Middle frontal gyrus (tissue), 1 donor: Measurements from ENCODE around the gene KIAA0753.

Source experiments
- DNase-seq: peaks from one replicate; pipeline ENCODE4 v3.0.0-alpha.2; 2015; ENCODE audit warnings: low spot score; ENCODE audit errors: extremely low spot score

The KIAA0753 gene

DNA sequence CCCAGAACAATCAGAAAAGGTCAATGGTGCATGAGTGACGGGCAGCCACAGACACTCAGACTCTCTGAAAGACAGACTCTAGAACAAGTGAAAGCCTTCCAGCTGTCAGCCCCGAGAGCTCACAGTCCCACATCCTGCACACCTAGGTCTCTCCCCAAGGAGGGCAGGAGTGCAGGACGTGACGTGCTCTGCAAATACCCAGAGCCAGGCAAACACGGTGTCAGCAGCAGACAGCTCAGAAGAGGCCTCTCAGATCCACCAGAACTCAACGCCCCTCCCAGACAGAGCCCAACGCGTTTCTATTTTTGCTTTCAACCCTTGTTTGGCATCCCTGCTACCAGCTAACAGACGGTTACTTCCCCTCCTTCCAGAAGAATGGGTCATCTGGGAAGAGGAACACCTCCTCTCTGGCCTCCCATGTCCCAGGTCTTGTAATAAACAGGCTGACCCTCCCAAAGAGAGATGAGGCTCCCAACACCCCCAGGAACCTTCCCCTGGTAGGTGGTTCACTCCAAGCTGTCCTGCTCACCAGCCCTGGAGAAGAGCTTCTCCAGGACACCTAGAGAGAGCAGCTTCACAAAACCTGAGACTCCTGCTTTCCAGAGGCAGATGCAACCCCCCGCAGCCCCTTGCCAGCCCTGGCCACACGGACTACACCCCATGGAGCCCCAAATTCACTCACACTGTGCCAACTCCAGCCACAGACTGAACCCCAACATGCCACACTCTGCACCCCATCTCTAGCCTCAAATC lies 91.8 kb downstream of the KIAA0753 start:
- DNase-seq, result peak; percentile 30

DNA sequence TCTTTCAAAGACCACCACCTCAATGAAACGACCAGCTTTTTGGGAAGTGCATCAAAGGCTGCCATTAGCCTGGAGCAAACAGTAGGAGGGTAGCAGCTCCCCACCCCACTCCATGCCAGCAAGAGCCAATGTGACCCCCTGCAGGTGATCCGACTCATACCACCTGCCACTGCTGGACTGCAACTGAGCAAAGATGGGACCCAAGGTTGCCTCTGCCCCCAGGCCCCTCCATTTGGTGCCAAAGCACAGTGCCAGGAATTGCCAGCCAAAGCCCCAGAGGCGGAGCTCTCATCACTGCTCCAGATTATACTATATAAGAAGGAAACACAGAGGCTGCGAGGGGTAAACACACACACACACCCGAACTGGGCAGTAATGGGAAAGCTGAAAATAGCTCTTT lies 92.5 kb downstream of the KIAA0753 start:
- DNase-seq, result no peak

DNA sequence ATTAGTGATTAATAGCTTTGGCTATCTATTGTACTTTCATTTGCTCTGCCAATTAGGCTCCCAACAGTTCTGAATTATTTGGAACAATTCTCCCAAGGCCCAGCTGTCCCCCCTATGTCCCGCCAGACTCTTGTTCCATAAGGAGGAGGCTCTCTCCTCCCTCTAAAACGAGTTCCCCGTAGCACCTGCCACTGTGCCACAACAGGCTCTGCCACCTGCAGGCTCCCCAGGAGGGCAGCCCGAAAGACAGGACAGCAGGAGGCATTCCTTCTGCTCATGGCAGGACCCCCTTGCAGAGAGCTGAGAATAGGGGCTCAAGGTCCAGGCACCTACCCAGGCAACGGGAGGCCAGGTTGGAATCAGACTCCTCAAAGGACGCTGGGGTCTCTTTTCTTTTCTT lies 93.2 kb downstream of the KIAA0753 start:
- no peak for DNase-seq

DNA sequence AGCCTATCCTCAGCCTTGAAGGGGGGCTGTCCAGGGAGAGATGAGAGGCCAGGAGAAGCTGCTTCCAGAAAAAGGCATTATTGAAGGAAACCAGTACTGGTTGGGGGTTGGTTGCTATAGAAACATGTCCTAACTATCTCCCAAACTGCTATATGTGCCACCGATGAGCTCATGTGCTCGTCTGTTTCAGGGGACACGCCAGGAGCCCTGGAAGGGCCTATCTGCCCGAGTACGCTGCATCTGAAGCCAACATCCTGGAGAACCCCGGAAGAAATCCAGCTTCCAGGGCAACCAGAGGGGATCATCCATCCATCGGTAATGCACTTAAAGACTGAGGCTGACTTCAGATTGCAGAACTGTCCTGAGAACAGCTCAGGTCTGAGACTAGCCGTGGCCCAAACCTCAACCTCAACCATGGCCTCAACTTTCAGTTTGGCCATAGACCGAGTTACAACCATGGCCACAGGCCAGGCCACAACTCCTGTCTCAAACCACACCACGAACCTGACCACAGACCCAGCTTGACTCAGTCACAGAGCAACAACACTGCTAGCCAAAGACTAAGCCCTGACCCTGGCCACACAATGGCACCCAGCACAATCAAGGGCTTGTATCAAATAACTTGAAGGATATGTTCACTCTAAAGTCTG lies 94.3 kb downstream of the KIAA0753 start:
- DNase-seq, result no peak

DNA sequence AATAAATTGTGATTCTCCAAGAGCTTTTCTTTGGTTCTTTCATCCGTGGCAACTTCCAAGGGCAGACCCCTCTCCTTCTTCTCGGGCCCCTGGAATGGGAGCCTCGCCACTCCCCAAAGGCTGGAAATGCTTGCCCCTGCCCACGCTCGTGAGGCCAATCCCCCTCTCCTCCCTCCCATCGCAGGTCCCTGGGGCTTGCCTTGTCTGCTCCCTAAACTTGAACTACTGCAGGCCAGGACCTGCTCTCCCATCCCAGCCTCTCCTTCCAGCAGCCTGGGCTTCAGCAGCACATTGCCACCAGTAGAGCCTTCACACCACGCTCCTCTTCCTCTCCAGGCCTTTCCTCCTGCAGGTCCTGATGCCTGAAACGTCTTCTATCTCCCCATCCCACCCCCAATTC lies 95.2 kb downstream of the KIAA0753 start:
- no peak for DNase-seq

DNA sequence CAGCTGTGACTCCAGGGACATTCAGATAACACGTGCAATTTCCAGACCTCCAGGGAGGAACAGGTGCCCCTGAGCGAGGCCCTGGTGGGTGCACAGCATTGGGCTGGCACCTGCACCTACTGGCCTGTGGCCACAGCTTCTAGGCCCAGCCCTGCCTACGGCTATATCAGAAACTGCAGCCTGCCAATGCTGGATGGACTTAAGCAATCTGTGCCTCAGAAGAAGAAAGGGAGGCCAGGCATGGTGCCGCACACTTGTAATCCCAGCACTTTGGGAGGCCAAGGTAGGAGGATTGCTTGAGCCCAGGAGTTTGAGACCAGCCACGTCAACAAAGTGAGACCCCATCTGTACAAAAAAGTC lies 96.5 kb downstream of the KIAA0753 start:
- no peak for DNase-seq

DNA sequence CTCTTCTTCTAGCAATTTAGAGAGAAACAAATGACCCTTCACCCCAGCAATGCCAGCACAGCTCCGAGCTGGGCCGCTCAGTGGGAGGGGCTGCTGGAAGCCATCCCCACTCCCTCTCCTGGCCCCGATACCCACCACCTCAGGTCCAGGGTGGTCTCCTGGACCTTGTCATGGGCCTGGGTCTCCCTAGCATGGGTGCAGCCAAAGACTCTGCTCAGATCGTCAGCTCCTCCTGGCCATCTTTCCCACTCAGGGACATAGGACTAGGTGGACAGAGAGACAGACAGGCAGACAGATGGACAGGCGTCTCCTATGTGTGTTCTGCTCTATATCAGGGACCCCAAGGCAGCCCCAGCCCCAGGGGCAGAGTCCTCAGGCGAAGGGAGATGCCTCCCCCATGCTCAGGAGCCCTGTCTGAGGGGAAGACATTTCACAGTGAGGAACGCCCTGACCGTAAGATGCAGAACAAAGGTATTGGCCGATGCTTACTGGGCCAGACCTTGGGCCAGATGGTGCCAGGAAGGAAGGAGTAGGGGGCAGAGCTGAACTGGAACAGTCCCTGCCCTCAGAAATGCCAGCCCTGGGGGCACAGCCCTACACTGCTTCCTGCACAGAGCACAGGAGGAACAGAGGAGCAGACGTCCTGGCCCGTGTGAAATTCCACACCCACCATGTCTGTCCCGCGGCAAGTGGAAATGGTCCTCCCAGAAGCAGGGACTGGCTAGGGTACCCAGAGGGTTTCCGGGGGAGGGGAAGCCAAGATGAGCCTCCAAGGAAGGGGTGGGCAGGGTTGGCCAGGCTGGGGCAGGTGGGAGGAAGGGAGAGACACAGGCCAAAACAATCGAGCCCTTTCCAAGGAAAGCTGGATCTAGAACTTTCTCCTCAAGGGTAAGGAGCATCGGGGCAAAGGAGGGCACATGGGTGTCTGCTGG lies 97.2 kb downstream of the KIAA0753 start:
- DNase-seq, result no peak

DNA sequence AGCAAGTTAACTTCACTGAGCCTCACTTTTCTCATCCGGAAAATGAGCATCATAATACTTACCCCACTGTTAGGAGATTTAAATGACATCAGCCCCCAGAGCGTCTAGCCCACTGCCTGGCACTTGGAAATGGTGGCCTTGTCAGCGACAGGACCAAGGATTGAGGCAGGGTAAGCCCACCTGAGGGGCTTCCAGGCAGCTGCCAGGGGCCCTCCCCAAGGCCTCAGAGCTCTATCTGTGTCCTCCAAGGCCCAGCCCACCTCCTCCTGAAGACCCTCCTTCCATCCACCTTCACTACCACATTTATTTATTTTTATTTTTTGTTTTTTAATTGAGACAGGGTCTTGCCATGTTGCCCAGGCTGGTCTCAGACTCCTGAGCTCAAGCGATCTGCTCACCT lies 97.9 kb downstream of the KIAA0753 start:
- no peak for DNase-seq

DNA sequence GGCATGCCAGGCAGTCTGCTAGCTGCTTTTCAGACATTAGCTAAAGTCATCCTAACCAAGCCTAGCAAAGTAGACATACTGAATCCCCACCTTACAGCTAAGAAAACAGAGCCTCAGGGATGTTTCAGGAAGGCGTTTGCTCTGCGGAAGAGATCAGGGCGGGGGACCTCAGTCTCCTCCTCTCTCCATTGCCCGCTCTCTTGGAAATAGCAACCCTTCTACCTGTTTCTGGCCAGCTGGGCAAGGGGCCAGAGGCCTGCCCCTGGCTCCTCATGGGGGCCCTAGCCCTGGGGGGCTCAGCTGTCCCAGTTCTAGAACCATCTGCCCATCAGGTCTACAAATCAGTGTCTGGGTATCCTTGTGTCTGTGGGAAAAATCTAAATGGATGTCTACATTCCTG lies 98.6 kb downstream of the KIAA0753 start:
- DNase-seq, result no peak

DNA sequence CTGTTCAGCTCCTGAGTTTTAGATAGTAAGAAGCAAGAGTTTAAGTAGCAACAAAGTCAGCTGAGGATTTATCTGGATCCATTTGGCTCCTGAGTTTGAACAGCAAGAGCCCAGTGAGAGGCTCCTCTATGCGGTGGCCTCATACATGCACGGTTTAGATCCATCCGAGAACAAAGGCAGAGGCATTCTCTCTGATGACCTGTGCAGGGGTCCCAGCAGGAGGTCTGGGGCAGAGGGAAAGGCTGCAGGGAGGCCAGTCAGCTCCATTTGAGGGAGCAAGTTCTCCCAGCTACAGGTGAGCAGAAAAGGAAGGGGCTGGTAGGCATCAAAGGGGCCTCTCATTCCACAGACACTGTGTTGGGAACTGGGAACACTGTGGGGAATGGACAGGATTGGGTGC lies 100.6 kb downstream of the KIAA0753 start:
- DNase-seq, result no peak

DNA sequence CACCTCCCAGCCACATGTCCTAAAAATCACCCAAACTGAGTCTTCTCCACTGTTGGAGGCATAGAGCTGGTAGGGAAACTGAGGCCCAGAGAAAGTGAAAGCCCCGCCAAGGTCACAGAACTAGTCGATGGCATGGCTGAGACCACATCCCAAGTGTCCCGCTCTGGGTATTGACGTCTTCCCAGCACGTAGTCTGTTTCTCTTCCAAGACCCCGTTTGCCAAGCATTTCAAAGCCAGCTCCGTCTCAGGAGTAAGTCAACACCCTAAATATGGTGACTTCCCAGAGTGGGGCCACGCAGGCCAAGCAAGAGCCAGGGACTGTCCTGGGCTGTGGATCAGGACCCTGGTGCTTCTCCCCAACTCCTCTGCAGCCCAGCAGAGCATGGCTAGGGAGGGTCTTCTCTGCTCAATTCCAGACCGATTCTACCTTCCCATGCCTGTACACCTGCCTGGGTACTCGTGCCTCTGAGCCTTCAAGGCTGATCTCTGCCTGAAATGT lies 103.9 kb downstream of the KIAA0753 start:
- DNase-seq, result no peak

DNA sequence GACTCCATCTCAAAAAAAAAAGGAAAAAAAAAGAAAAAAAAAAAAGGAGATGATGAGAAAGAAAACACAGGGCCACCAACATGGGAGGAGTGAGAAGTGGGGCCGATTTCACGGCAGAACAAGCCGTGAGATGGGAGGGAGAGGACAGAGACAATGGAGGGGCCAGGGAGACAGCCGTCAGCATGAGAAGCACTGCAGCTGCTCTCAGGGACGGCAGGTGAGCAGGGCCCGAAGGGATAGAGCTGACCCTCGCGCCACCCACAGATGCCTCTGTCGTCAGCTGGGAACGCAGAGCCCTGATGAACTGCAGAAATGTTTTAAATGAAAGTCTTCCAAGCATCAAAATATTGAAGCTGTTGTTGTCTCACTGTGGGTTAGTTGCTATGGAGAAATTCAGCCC lies 104.5 kb downstream of the KIAA0753 start:
- no peak for DNase-seq

DNA sequence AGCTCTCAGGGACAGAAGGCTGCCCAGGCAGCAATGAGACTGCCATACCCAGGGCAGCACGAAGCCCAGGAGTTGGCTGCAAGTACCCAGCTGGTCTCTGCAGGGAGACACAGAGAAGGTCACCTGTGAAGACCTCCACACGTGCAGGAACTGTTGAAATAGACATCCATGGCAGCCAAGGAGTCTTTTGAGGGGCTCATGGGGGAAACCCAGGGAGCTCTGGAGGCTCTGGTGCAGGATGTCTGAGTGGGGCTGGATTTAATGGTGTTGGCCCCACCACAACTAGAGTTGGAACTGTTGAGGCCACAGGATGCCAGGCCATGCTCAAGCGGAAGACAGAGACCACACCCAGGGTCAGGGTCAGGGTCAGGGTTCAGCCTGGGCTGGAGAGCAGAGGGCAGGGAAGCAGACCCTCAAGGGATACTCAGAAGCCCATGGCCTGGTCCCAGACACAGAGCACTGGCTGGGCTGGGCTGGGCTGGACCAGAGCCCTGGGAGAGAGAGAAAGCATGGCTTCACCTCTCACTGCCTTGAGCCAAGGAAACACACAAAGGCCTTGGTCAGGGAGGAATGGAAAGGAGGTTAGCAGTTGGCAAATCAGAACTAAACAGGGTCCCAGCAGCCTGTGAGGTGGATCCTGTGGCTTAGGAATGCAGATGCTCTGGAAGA lies 105.5 kb downstream of the KIAA0753 start:
- no peak for DNase-seq

DNA sequence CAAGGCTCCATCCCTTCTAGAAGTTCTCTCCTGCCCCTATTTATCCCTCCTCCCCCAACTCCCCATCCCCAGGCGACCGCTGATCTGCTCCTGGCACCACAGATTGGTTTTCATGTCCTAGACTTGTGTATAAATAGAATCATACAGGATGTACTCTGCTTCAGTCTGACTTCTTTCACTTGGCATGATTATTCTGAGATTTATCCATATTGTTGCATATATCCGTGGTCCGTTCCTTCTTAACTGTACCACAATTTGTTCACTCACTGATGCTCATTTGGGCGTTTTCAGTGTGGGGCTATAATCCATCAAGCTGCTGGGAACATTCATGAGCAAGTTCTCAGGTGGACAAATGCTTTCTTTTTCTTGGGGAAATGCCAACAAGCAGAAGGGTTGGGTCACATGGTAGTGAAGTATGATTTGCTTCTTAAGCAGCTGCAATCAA lies 108.0 kb downstream of the KIAA0753 start:
- no peak for DNase-seq

DNA sequence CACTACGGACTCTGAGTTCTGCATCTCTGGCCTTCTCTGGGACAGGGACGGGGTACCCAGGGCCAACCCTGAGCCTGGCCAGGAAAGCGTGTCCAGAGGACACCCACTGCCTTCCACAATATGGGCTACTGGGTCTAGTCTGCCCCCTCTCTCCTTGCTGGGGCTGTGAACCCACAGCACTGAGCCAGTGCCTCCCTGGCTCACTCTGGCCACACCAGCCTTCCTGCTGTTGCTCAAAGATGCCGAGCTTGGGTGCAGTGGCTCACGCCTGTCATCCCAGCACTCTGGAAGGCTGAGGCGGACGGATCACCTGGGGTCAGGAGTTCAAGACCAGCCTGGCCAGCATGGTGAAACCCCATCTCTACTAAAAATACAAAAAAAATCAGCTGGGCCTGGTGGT lies 108.9 kb downstream of the KIAA0753 start:
- no peak for DNase-seq

DNA sequence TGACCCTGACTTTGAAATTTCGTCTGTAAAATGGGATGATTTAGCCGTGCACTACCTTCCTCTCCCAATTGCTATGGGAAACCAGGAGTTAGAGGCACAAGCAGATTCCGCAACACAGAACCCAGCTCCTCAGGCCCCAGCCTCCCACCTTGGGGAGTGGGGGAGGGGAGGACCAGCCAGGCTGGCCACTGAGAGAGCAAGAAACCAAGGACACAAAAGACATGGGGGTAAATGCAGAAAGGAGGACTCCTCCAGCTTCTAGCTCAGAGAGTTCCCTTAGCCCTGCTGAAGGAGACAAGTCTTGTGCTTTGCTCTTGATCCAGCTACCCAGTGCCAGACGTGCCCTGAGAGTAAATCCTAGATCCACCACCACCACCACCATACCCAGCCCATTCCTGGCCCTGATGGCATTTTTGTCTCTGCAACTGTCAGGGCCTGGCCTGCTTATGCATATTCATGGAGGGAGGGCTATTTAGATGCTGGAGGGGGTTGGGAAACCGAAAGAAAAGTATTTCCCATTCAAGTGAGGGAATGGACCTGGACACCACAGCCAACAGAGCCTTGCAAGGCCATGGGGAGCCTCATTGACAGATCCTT lies 110.1 kb downstream of the KIAA0753 start:
- no peak for DNase-seq

DNA sequence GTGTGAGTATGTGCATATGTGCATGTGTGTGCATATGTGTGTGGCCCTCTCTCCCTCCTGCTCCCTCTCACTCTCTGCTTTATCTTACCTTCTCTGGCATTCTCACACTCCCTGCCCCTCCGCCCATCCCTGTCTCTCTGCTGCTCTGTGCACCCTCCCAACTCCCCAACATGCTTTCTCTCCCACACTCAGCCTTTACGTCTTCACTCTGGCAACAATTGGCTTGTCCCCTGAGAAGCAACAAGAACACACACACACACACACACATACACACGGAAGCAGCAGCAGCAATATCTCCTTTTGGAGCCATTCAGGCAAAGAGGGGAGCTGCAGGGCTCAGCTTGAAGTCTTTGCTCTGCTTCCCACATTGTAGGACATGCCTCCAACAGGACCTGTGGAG lies 112.0 kb downstream of the KIAA0753 start:
- peak; percentile 16 for DNase-seq
